Measurements from ENCODE around the gene SOX12.

Gene SOX12

DNA sequence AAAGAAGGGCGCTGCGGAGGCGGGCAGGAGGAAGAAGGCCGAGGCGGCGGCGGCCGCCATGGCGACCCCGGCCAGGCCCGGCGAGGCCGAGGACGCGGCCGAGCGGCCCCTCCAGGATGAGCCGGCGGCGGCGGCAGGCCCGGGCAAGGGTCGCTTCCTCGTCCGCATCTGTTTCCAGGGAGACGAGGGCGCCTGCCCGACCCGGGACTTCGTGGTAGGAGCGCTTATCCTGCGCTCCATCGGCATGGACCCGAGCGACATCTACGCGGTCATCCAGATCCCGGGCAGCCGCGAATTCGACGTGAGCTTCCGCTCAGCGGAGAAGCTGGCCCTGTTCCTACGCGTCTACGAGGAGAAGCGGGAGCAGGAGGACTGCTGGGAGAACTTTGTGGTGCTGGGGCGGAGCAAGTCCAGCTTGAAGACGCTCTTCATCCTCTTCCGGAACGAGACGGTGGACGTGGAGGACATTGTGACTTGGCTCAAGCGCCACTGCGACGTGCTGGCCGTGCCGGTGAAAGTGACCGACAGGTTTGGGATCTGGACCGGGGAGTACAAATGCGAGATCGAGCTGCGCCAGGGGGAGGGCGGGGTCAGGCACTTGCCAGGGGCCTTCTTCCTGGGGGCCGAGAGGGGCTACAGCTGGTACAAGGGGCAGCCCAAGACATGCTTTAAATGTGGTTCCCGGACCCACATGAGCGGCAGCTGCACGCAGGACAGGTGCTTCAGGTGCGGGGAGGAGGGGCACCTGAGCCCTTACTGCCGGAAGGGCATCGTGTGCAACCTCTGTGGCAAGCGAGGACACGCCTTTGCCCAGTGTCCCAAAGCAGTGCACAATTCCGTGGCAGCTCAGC is 27.2 kb upstream of the SOX12 start:
- Histone ChIP-seq H3K27ac (peak overlapping the region; percentile 92), H3K36me3 (ENCODE audit: insufficient read depth, low read length) (peaks cover 9% of the 10 kb centered on the region; the same call in 1 of the 2 replicates), H3K4me3 (peak overlapping the region; percentile 99), H3K9ac (ENCODE audit: insufficient read length) (peak overlapping the region; percentile 97), H3K9me3 (ENCODE audit: low read depth, low read length) (no peaks in the 10 kb centered on the region)
- no peak for DNase-seq (ENCODE audit: low read depth, low spot score)
- TF ChIP-seq FOXP2 (optimal IDR thresholded peaks at IDR 0.05; ENCODE audit: control extremely low read depth, extremely low read length, insufficient read depth) (no peak), POLR2AphosphoS5 (IDR thresholded peaks at IDR 0.05; ENCODE audit: borderline replicate concordance, low read depth, low read length) (peak; percentile 41; the same call in 1 of the 2 replicates)

- H3K27ac ChIP-seq = 0 out of 2 replicates have a peak overlapping the region, but pooled peaks have one; percentile 77
- DNase-seq (ENCODE audit: low read depth, low spot score) = no peak
- H3K9me3 ChIP-seq (ENCODE audit: low read depth, low read length) = no peaks in the 10 kb centered on the region
- TF ChIP-seq FOXP2 (optimal IDR thresholded peaks at IDR 0.05; ENCODE audit: control extremely low read depth, extremely low read length, insufficient read depth) (no peak), EZH2 (IDR thresholded peaks at IDR 0.05) (no peak), POLR2AphosphoS5 (IDR thresholded peaks at IDR 0.05; ENCODE audit: borderline replicate concordance, low read depth, low read length) (no peak)
- peak overlapping the region; percentile 99 for H3K4me3 ChIP-seq
- peaks cover 9% of the 10 kb centered on the region; the same call in 1 of the 2 replicates for H3K36me3 ChIP-seq (ENCODE audit: insufficient read depth, low read length)
- H3K9ac ChIP-seq (ENCODE audit: insufficient read length) = peak overlapping the region; percentile 97
Measured at GRCh38 chr20:298776-299391, 26.5 kb upstream of the SOX12 start.

GRCh38 chr20:300345-300990 is 24.9 kb upstream of the SOX12 start:
- Histone ChIP-seq H3K36me3 (ENCODE audit: insufficient read depth, low read length) (peaks cover 9% of the 10 kb centered on the region; the same call in 1 of the 2 replicates), H3K9ac (ENCODE audit: insufficient read length) (peak overlapping the region; percentile 41), H3K9me3 (ENCODE audit: low read depth, low read length) (no peaks in the 10 kb centered on the region), H3K4me3 (peak overlapping the region; percentile 99), H3K27ac (peak overlapping the region; percentile 77)
- TF ChIP-seq POLR2AphosphoS5 (IDR thresholded peaks at IDR 0.05; ENCODE audit: borderline replicate concordance, low read depth, low read length) (no peak), FOXP2 (optimal IDR thresholded peaks at IDR 0.05; ENCODE audit: control extremely low read depth, extremely low read length, insufficient read depth) (no peak), EZH2 (IDR thresholded peaks at IDR 0.05) (no peak)
- no peak for DNase-seq (ENCODE audit: low read depth, low spot score)

DNA sequence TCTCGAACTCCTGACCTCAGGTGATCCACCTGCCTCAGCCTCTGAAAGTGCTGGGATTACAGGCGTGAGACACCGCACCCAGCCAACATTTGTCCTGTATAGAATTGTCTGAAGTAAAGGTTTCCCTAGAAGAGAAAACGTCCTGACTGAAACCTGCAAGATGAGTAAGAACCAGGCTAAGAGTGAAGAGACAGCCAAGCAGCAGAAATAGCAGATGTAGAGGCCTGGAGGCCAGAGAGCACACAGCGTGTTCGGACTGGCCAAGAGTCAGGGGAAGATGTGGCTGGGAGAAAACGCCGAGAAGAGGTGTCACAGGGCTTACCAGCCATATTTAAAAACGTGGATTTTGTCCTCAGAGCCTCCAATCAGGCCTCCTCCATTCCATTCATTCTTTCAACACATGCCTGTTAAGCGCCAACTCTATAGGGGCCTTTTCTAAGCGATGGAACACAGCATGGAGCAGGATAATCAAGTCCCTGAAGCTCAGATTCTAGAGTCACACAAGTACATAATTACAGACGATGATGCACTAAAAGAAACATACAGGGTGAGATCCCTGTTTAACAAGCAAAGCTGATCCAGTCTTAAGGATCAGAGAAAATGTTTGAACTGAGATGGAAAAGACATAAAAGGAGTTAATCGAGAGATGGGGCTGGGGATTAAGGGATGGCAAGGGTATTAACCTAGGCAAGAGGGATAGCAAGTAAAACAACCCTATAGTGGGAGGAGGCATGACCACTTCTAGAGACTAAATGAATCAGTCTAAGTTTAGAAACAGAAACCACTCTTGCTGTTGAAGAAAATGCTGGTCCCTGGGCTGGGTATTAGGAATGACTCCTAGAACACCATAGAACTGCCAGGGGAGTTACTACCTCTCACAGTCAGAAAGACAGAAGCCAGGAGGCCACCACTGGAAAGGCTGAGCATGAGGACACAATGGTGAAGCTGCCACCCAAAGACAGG is 23.2 kb upstream of the SOX12 start:
- Histone ChIP-seq H3K36me3 (ENCODE audit: insufficient read depth, low read length) (peaks cover 9% of the 10 kb centered on the region; the same call in 1 of the 2 replicates), H3K9me3 (ENCODE audit: low read depth, low read length) (no peaks in the 10 kb centered on the region), H3K4me3 (no peak overlapping the region), H3K9ac (ENCODE audit: insufficient read length) (no peak overlapping the region), H3K27ac (no peak overlapping the region; the same call in 1 of the 2 replicates)
- TF ChIP-seq POLR2AphosphoS5 (IDR thresholded peaks at IDR 0.05; ENCODE audit: borderline replicate concordance, low read depth, low read length) = no peak
- TF ChIP-seq EZH2 (IDR thresholded peaks at IDR 0.05) = no peak
- TF ChIP-seq FOXP2 (optimal IDR thresholded peaks at IDR 0.05; ENCODE audit: control extremely low read depth, extremely low read length, insufficient read depth) = no peak
- no peak for DNase-seq (ENCODE audit: low read depth, low spot score)

- no peaks in the 10 kb centered on the region for H3K36me3 ChIP-seq (ENCODE audit: insufficient read depth, low read length)
- no peak overlapping the region for H3K27ac ChIP-seq
- H3K9ac ChIP-seq (ENCODE audit: insufficient read length) = no peak overlapping the region
- no peak for DNase-seq (ENCODE audit: low read depth, low spot score)
- H3K9me3 ChIP-seq (ENCODE audit: low read depth, low read length) = no peaks in the 10 kb centered on the region
- TF ChIP-seq POLR2AphosphoS5 (IDR thresholded peaks at IDR 0.05; ENCODE audit: borderline replicate concordance, low read depth, low read length) = no peak
- no peak for TF ChIP-seq FOXP2 (optimal IDR thresholded peaks at IDR 0.05; ENCODE audit: control extremely low read depth, extremely low read length, insufficient read depth)
- TF ChIP-seq EZH2 (IDR thresholded peaks at IDR 0.05) = no peak
- H3K4me3 ChIP-seq = no peak overlapping the region
Measured at GRCh38 chr20:305745-306144, 19.6 kb upstream of the SOX12 start.

DNA sequence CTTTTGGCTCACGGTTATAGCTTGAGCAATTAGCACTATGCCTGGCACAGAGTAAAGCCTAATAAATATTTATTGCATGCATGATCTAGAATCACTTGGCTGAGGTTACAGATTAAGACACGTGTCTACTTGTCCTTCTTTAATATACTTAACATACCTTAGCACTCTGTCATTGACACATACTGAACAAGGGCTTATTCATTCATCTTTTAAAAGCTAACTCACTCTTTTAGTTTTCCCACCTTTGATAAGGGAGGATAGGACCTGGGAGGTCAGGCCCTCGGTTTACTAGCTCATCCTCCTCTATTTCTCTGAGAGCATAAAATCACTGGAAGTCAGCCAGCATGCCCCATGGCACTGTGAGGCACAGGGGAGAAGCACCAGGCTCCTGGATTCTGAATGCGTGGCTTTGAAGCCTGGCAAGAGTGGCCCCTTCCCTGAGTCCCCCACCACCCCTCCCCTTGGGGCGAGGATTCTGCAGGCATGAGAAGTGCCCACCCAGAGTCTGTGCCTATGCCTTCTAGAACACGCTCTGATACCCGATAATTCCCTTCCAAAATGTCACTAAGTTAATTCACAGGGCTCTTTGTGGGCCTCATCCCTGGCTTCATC is 16.8 kb upstream of the SOX12 start:
- H3K27ac ChIP-seq = no peak overlapping the region
- no peak overlapping the region for H3K9ac ChIP-seq (ENCODE audit: insufficient read length)
- no peak for TF ChIP-seq EZH2 (IDR thresholded peaks at IDR 0.05)
- TF ChIP-seq POLR2AphosphoS5 (IDR thresholded peaks at IDR 0.05; ENCODE audit: borderline replicate concordance, low read depth, low read length) = no peak
- TF ChIP-seq FOXP2 (optimal IDR thresholded peaks at IDR 0.05; ENCODE audit: control extremely low read depth, extremely low read length, insufficient read depth) = no peak
- H3K36me3 ChIP-seq (ENCODE audit: insufficient read depth, low read length) = no peaks in the 10 kb centered on the region
- no peak overlapping the region for H3K4me3 ChIP-seq
- H3K9me3 ChIP-seq (ENCODE audit: low read depth, low read length) = no peaks in the 10 kb centered on the region
- DNase-seq (ENCODE audit: low read depth, low spot score) = no peak

DNA sequence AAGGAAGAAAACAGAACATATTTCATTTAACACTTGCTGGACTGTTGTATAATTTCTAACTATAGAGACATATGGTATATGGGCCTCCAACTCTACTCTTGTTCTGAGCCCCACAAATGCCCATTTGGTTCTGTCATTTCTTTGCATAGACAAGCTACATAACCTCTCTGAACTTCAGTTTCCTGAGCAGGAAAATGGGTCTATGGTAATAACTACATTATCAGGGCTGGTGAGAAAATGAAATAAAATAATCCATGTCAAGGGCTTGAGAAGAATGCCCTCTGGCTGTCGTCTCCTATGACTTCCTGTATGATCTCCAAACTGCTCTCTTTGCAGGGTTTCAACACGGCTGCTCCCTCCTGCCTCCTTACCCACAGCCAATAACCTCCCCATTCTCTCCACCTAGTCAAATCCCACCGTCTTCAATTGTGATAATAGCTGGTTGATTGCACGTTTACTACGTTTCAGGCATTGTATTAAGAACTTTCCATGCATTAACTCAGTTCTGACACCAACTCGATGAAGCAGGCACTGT is 16.0 kb upstream of the SOX12 start:
- Histone ChIP-seq H3K36me3 (ENCODE audit: insufficient read depth, low read length) (no peaks in the 10 kb centered on the region), H3K9me3 (ENCODE audit: low read depth, low read length) (no peaks in the 10 kb centered on the region), H3K9ac (ENCODE audit: insufficient read length) (no peak overlapping the region), H3K27ac (peak overlapping the region; percentile 34), H3K4me3 (no peak overlapping the region)
- no peak for DNase-seq (ENCODE audit: low read depth, low spot score)
- TF ChIP-seq POLR2AphosphoS5 (IDR thresholded peaks at IDR 0.05; ENCODE audit: borderline replicate concordance, low read depth, low read length) (no peak), EZH2 (IDR thresholded peaks at IDR 0.05) (no peak), FOXP2 (optimal IDR thresholded peaks at IDR 0.05; ENCODE audit: control extremely low read depth, extremely low read length, insufficient read depth) (no peak)
